ENCODE data around the gene AKIRIN1.

- no peak for TF ChIP-seq EZH2 (IDR thresholded peaks at IDR 0.05; ENCODE audit: borderline replicate concordance, low read length)
- TF ChIP-seq CTCF (IDR thresholded peaks at IDR 0.05; ENCODE audit: low read length) = no peak
These were observed 1.1 kb upstream of the AKIRIN1 start for GRCh38 chr1:38989979-38990378.

All from OCI-LY1 (cell line).